Measurements from ENCODE around the gene MTRF1. TPM values are rescaled to one million over a fixed set of nuclear protein-coding genes. Genes with fewer than 3 reads are reported as not detected.
"Not testable (repeated sequence)": the region's sequence is repeated elsewhere in the genome, so short reads cannot be mapped to it uniquely, and the experiment has no call there.

The MTRF1 gene
- total RNA-seq, 1 donor from 2014 or later: 17.2 TPM

GRCh38 chr13:41289463-41289881, 26.1 kb upstream of the MTRF1 start:
- Mint-ChIP-seq H3K4me1 (no peaks in the 10 kb centered on the region), H3K36me3 (peaks cover 2% of the 10 kb centered on the region), H3K9me3 (peaks cover 11% of the 10 kb centered on the region), H3K27me3 (ENCODE audit: low read depth) (peaks cover 3% of the 10 kb centered on the region), H3K4me3 (no peak overlapping the region), H3K27ac (no peak overlapping the region)
- TF ChIP-seq, protein P1, sequence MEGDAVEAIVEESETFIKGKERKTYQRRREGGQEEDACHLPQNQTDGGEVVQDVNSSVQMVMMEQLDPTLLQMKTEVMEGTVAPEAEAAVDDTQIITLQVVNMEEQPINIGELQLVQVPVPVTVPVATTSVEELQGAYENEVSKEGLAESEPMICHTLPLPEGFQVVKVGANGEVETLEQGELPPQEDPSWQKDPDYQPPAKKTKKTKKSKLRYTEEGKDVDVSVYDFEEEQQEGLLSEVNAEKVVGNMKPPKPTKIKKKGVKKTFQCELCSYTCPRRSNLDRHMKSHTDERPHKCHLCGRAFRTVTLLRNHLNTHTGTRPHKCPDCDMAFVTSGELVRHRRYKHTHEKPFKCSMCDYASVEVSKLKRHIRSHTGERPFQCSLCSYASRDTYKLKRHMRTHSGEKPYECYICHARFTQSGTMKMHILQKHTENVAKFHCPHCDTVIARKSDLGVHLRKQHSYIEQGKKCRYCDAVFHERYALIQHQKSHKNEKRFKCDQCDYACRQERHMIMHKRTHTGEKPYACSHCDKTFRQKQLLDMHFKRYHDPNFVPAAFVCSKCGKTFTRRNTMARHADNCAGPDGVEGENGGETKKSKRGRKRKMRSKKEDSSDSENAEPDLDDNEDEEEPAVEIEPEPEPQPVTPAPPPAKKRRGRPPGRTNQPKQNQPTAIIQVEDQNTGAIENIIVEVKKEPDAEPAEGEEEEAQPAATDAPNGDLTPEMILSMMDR (IDR thresholded peaks at IDR 0.05; ENCODE audit: unreplicated experiment): no peak
- DNase-seq (ENCODE audit: low spot score in 2 of 2, unreplicated experiment in 2 of 2): no peak

DNA sequence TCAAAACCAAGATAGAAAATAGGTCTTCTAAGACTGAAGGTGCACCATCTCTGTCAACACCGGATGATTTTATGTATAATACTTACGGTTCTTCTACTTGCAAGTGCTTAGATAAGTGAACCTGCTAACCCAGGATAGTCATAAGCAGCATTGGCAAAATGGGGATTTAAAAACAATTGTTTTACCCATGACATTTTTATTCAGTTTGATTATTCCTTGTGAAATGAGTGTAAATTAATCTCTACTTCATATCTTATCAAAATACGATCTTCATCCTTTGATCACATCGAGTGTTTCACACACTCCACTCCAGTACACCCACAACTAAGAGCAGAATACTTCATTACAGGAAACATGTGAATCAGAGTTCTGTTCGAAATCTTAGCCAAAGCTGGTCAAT, 23.0 kb upstream of the MTRF1 start:
- Mint-ChIP-seq H3K4me1 (no peaks in the 10 kb centered on the region), H3K36me3 (peaks cover under 1% of the 10 kb centered on the region), H3K9me3 (peaks cover 4% of the 10 kb centered on the region), H3K4me3 (no peak overlapping the region), H3K27ac (no peak overlapping the region), H3K27me3 (ENCODE audit: low read depth) (peaks cover 3% of the 10 kb centered on the region)
- no peak for DNase-seq (ENCODE audit: low spot score in 2 of 2, unreplicated experiment in 2 of 2)
- TF ChIP-seq, protein P1 (IDR thresholded peaks at IDR 0.05; ENCODE audit: unreplicated experiment): no peak

GRCh38 chr13:41284512-41285288, 21.3 kb upstream of the MTRF1 start:
- Mint-ChIP-seq H3K4me1 (no peaks in the 10 kb centered on the region), H3K27me3 (ENCODE audit: low read depth) (peaks cover 7% of the 10 kb centered on the region), H3K27ac (no peak overlapping the region), H3K9me3 (peaks cover 3% of the 10 kb centered on the region), H3K36me3 (no peaks in the 10 kb centered on the region), H3K4me3 (no peak overlapping the region)
- no peak for DNase-seq (ENCODE audit: low spot score in 2 of 2, unreplicated experiment in 2 of 2)
- TF ChIP-seq, protein P1 (IDR thresholded peaks at IDR 0.05; ENCODE audit: unreplicated experiment): no peak

- Mint-ChIP-seq H3K27ac (no peak overlapping the region), H3K4me3 (no peak overlapping the region), H3K4me1 (no peaks in the 10 kb centered on the region), H3K36me3 (no peaks in the 10 kb centered on the region), H3K9me3 (peaks cover 3% of the 10 kb centered on the region), H3K27me3 (ENCODE audit: low read depth) (peaks cover 6% of the 10 kb centered on the region)
- no peak for DNase-seq (ENCODE audit: low spot score in 2 of 2, unreplicated experiment in 2 of 2)
- TF ChIP-seq, protein P1 (IDR thresholded peaks at IDR 0.05; ENCODE audit: unreplicated experiment): no peak
Measured at GRCh38 chr13:41282129-41282571, 18.8 kb upstream of the MTRF1 start.

DNA sequence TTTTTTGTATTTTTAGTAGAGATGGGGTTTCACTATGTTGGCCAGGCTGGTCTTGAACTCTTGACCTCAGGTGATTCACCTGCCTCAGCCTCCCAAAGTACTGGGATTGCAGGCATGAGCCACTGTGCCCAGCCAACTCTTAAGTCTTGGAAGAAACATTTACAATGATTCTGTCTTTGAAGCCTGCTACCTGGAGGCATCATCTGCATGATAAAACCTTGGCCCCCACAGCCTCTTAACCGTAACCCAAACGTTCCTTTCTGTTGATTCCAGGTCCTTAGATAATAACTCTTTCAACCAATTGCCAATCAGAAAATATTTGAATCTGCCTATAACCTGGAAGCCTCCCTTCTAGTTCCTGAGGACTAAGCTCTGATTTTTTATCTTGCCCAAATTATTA, 15.8 kb upstream of the MTRF1 start:
- not testable (repeated sequence) for H3K4me3 Mint-ChIP-seq; H3K27me3 Mint-ChIP-seq (ENCODE audit: low read depth); DNase-seq (ENCODE audit: low spot score in 2 of 2, unreplicated experiment in 2 of 2); H3K9me3 Mint-ChIP-seq; H3K36me3 Mint-ChIP-seq; H3K27ac Mint-ChIP-seq; H3K4me1 Mint-ChIP-seq

DNA sequence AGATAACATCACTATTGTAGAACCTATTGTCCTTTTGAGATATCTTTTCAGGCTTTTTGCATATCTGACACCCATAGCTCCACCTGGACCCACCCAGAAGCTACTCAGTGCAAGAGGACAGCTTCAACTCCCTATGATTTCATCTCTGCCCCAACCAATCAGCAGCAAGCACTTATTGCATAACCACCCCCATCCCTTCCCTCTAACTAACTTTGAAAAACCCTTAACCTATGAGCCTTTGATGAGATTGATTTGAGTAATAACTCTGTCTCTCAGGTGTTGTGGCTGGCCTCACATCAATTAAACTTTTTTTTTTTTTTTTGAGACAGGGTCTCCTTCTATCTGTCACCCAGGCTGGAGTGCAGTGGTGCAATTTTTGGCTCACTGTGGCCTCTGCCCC, 13.4 kb upstream of the MTRF1 start:
- DNase-seq (ENCODE audit: low spot score in 2 of 2, unreplicated experiment in 2 of 2): no peak
- Mint-ChIP-seq H3K36me3 (no peaks in the 10 kb centered on the region), H3K4me3 (no peak overlapping the region), H3K27ac (no peak overlapping the region), H3K27me3 (ENCODE audit: low read depth) (peaks cover 8% of the 10 kb centered on the region), H3K4me1 (no peaks in the 10 kb centered on the region), H3K9me3 (peaks cover 6% of the 10 kb centered on the region)
- TF ChIP-seq, protein P1 (IDR thresholded peaks at IDR 0.05; ENCODE audit: unreplicated experiment): no peak
